ENCODE measurements around the gene ZNF280D.
"Not testable (repeated sequence)": the region's sequence is repeated elsewhere in the genome, so short reads cannot be mapped to it uniquely, and the experiment has no call there.

The ZNF280D gene, protein sequence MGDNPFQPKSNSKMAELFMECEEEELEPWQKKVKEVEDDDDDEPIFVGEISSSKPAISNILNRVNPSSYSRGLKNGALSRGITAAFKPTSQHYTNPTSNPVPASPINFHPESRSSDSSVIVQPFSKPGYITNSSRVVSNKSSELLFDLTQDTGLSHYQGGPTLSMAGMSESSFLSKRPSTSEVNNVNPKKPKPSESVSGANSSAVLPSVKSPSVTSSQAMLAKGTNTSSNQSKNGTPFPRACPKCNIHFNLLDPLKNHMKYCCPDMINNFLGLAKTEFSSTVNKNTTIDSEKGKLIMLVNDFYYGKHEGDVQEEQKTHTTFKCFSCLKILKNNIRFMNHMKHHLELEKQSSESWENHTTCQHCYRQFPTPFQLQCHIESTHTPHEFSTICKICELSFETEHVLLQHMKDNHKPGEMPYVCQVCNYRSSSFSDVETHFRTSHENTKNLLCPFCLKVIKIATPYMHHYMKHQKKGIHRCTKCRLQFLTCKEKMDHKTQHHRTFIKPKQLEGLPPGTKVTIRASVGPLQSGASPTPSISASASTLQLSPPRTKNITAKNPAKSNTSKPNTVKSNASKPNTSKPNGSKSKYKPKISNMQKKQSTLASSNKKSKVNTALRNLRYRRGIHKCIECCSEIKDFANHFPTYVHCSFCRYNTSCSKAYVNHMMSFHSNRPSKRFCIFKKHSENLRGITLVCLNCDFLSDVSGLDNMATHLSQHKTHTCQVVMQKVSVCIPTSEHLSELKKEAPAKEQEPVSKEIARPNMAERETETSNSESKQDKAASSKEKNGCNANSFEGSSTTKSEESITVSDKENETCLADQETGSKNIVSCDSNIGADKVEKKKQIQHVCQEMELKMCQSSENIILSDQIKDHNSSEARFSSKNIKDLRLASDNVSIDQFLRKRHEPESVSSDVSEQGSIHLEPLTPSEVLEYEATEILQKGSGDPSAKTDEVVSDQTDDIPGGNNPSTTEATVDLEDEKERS

DNA sequence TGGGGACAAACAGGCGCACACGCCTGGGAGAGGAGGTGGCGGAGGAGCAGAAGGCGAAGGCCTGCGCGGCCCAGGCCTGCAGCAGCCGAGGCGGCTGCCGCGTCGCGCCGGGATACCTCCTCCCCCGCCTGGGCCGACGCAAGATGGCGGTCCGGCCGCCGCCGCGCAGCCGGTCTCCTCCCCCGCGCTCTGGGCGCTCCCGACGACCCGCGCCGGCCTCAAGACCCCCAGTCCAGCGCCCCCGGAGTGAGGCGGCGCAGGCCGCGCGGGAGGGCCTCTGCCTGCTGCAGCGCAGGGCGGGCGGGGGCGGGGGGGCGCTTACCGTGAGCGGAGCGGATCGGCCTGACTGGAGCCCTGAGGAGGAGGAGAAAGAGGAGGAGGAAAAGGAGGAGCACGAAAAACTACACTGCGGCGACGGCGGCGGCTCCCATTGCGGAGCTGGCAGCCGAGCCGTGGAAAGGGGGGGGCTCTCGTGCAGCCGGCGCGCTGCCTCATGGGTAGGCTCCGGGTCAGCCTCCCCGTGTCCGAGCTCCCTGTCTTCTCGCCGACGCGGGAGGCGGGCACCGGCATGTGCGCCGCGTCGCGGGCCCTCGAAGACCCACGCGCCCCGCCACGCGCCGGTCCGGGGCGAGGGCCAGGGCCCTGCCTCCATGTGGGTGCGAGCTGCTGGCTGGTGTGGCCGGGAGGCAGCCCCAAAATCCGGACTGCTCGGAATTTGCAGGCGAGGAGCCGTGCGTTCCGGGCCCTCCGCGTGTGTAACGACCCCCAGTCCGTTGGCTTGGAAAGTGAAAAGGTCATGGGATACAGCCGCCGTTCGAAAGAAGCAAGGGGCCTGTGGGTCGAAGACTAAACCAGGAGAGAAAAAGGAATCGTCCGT, at the start of gene ZNF280D:
TSS of gene ZNF280D (minus strand) at position 374 of the 877 bp plus-strand sequence. CDS start 26,400 bp downstream, outside the sequence.
- TF ChIP-seq, protein P1, sequence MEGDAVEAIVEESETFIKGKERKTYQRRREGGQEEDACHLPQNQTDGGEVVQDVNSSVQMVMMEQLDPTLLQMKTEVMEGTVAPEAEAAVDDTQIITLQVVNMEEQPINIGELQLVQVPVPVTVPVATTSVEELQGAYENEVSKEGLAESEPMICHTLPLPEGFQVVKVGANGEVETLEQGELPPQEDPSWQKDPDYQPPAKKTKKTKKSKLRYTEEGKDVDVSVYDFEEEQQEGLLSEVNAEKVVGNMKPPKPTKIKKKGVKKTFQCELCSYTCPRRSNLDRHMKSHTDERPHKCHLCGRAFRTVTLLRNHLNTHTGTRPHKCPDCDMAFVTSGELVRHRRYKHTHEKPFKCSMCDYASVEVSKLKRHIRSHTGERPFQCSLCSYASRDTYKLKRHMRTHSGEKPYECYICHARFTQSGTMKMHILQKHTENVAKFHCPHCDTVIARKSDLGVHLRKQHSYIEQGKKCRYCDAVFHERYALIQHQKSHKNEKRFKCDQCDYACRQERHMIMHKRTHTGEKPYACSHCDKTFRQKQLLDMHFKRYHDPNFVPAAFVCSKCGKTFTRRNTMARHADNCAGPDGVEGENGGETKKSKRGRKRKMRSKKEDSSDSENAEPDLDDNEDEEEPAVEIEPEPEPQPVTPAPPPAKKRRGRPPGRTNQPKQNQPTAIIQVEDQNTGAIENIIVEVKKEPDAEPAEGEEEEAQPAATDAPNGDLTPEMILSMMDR (IDR thresholded peaks at IDR 0.05; ENCODE audit: low read depth, low read length), result no peak
- peak within 1 kb of the TSS; percentile 82 for H3K4me3 ChIP-seq (ENCODE audit: low read depth, low read length)

DNA sequence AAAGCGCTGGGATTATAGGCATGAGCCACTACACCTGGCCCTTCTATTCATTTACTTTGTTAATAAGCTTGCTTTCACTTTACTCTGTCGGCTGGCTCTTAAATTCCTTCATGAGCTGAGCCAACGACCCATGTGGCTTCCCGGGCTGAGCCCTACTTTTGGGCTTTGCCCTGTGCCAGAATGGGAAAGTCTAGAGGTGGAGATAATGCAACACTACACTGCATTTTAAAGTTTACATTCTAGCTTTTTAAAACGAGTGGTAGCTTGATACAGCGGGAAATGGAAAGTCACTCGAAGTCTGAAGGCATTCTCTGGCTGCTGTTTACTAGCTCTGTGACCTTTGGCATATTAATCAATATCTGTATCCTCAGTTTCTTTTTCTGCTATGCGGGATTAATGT, 49.0 kb upstream of the ZNF280D start:
- TF ChIP-seq, protein P1 (IDR thresholded peaks at IDR 0.05; ENCODE audit: low read depth, low read length), result no peak
- no peak overlapping the region for H3K4me3 ChIP-seq (ENCODE audit: low read depth, low read length)

- H3K4me3 ChIP-seq (ENCODE audit: low read depth, low read length), result no peak overlapping the region
- TF ChIP-seq, protein P1 (IDR thresholded peaks at IDR 0.05; ENCODE audit: low read depth, low read length), result no peak
Observed at GRCh38 chr15:56781666-56782065, 48.4 kb upstream of the ZNF280D start.

- not testable (repeated sequence) for H3K4me3 ChIP-seq (ENCODE audit: low read depth, low read length)
Observed at GRCh38 chr15:56780102-56780725, 46.9 kb upstream of the ZNF280D start.

DNA sequence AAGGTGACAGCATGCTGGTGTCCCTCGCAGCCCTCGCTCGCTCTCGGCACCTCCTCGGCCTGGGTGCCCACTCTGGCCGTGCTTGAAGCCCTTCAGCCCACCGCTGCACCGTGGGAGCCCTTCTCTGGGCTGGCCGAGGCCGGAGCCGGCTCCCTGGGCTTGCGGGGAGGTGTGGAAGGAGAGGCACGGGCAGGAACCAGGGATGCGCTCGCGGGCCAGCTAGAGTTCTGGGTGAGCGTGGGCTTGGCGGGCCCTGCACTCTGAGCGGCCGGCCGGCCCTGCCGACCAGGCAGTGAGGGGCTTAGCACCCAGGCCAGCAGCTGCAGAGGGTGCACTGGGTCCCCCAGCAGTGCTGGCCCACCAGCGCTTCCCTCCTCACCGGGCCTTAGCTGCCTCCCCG, 46.1 kb upstream of the ZNF280D start:
- not testable (repeated sequence) for H3K4me3 ChIP-seq (ENCODE audit: low read depth, low read length)

DNA sequence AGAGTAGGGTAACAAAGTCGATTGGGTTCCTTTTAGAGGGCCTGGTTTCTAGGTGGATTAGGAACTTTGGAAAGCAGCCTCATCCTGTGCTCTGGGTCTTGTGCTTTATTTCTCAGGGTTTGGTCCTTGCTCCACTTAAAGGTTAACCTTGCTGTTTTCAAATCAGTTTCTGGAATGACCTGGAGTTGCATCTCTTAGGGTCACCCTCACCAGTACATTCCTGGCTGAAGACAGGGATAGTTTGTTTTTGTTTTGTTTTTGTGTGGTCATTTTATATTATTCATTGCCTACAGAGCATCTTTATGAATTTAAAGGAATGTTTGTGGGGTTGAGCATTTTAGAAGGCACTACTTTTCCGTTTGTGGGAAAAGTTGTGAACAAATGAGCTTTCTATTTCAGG, 45.5 kb upstream of the ZNF280D start:
- TF ChIP-seq, protein P1 (IDR thresholded peaks at IDR 0.05; ENCODE audit: low read depth, low read length), result no peak
- H3K4me3 ChIP-seq (ENCODE audit: low read depth, low read length), result no peak overlapping the region

- H3K4me3 ChIP-seq (ENCODE audit: low read depth, low read length), result no peak overlapping the region
- TF ChIP-seq, protein P1 (IDR thresholded peaks at IDR 0.05; ENCODE audit: low read depth, low read length), result no peak
Observed at GRCh38 chr15:56776839-56777238, 43.5 kb upstream of the ZNF280D start.

Measured in WI38 (cell line).